Kidney (tissue), 22 donors: ENCODE measurements around the gene NXPH4. TPM values are rescaled to one million over a fixed set of nuclear protein-coding genes. Genes with fewer than 3 reads are reported as not detected.

ENCODE experiments used
- DNase-seq, 5 donors: peaks; one replicate each; pipeline ENCODE4 v3.0.0-alpha.2; 2013 to 2020
- FAIRE-seq: peaks from 2 replicates; lab custom pipeline; 2012; peaks lifted over from hg19 to GRCh38; lab: Jason Lieb, UNC
- H3K27ac ChIP-seq, 2 donors: one replicate each; pipeline ENCODE4 v1.7.0; 2013; ENCODE audit warnings: low read depth in 2 of 2, low read length in 2 of 2, inconsistent platforms in 1 of 2
- H3K27me3 ChIP-seq: one replicate; pipeline ENCODE4 v1.7.1; 2013; ENCODE audit warnings: low read length, inconsistent platforms; ENCODE audit not compliant: control insufficient read depth, insufficient read depth
- H3K36me3 ChIP-seq, 3 donors: one replicate each; pipeline versions ENCODE4 v1.7.0 to v1.7.1; 2013; ENCODE audit warnings: low read length in 3 of 3, control low read depth in 1 of 3, inconsistent platforms in 1 of 3; ENCODE audit not compliant: insufficient read depth in 3 of 3, control insufficient read depth in 2 of 3
- H3K4me1 ChIP-seq, 3 donors: one replicate each; pipeline versions ENCODE4 v1.7.0 to v1.7.1; 2013; ENCODE audit warnings: low read length in 3 of 3, inconsistent platforms in 1 of 3, low read depth in 1 of 3; ENCODE audit not compliant: control insufficient read depth in 2 of 3, insufficient read depth in 2 of 3
- H3K4me3 ChIP-seq, 3 donors: one replicate each; pipeline versions ENCODE4 v1.7.0 to v1.8.1; 2013; ENCODE audit warnings: low read length in 3 of 3, control low read depth in 1 of 3, inconsistent platforms in 1 of 3
- H3K9ac ChIP-seq, 3 donors: one replicate each; pipeline versions ENCODE4 v1.7.0 to v1.7.1; 2013; ENCODE audit warnings: low read length in 3 of 3, control low read depth in 1 of 3, inconsistent platforms in 1 of 3
- H3K9me3 ChIP-seq, 3 donors: one replicate each; pipeline versions ENCODE4 v1.7.0 to v1.7.1; 2013; ENCODE audit warnings: low read length in 3 of 3, control low read depth in 1 of 3, inconsistent platforms in 1 of 3; ENCODE audit not compliant: control insufficient read depth in 2 of 3, insufficient read depth in 1 of 3
- intact Hi-C: fragments of 100-400 bp; cut with DNase I; formaldehyde crosslinking; loops from one replicate; pipeline ENCODE4 v1.11.1; 2022
- long read RNA-seq, 10 donors: library from polyadenylated mRNA in 1 of 10; unstranded in 1 of 10; transcript quantifications; one replicate each; pipeline ENCODE4 v2.0.0 and lab custom pipeline, GENCODE V29; 2021 to 2026
- polyA plus RNA-seq: library from polyadenylated mRNA; stranded (reverse); fragments of 350-450 nt; fragmentation: Illumina TruSeq; extraction: RNeasy Lipid Tissue Mini Kit (QIAGEN cat#74804); gene quantifications from one replicate; pipeline ENCODE4 v1.2.3, GENCODE V29; 2014; ENCODE audit warnings: low read depth, low replicate concordance; ENCODE audit not compliant: insufficient read depth
- total RNA-seq: library from RNA; stranded (reverse); fragmentation: NEBNext Ultra II Directional; extraction: Animal tissue kit (Norgen Biotek cat#: 25700); gene quantifications from one replicate; pipeline ENCODE4 v1.2.1, GENCODE V29; 2021
- TF ChIP-seq, protein P1 (sequence below): IDR thresholded peaks from 3 replicates; pipeline ENCODE4 v1.5.1; 2012; ENCODE audit warnings: mild to moderate bottlenecking, moderate library complexity, borderline replicate concordance; ENCODE audit not compliant: insufficient read depth; ENCODE audit errors: extremely low read depth
- donor health status: control.
- donor health status: control.
- donor health status: control.
- donor health status: control.
- donor health status: control.
- donor health status: DM: yes; HTN: yes; CAD: no.
- donor health status: Normal renal cell carcinoma (clear cell type).

NXPH4 gene
- 0.16 TPM for total RNA-seq
- polyA plus RNA-seq, result 0.71 TPM
- long read RNA-seq, donor 1, partial matches to known transcripts, result 0 of 4 reads
- long read RNA-seq, donor 1, other reads (novel, unspliced or antisense), result 0 of 4 reads
- long read RNA-seq, donor 2, partial matches to known transcripts, result 0 of 1 reads
- long read RNA-seq, donor 2, other reads (novel, unspliced or antisense), result 0 of 1 reads
- long read RNA-seq, donor 3, partial matches to known transcripts, result 0 of 3 reads
- long read RNA-seq, donor 3, other reads (novel, unspliced or antisense), result 0 of 3 reads
- long read RNA-seq, donor 4, partial matches to known transcripts, result 0 of 3 reads
- long read RNA-seq, donor 4, other reads (novel, unspliced or antisense), result 0 of 3 reads
- long read RNA-seq, donor 5, result 0 reads
- long read RNA-seq, donor 6, partial matches to known transcripts, result 0 of 2 reads
- long read RNA-seq, donor 6, other reads (novel, unspliced or antisense), result 0 of 2 reads
- long read RNA-seq, donor 7, result 0 reads
- long read RNA-seq, donor 8, partial matches to known transcripts, result 0 of 1 reads
- long read RNA-seq, donor 8, other reads (novel, unspliced or antisense), result 0 of 1 reads
- long read RNA-seq, donor 9, result 0 reads
- long read RNA-seq, donor 10, result 0 reads

DNA sequence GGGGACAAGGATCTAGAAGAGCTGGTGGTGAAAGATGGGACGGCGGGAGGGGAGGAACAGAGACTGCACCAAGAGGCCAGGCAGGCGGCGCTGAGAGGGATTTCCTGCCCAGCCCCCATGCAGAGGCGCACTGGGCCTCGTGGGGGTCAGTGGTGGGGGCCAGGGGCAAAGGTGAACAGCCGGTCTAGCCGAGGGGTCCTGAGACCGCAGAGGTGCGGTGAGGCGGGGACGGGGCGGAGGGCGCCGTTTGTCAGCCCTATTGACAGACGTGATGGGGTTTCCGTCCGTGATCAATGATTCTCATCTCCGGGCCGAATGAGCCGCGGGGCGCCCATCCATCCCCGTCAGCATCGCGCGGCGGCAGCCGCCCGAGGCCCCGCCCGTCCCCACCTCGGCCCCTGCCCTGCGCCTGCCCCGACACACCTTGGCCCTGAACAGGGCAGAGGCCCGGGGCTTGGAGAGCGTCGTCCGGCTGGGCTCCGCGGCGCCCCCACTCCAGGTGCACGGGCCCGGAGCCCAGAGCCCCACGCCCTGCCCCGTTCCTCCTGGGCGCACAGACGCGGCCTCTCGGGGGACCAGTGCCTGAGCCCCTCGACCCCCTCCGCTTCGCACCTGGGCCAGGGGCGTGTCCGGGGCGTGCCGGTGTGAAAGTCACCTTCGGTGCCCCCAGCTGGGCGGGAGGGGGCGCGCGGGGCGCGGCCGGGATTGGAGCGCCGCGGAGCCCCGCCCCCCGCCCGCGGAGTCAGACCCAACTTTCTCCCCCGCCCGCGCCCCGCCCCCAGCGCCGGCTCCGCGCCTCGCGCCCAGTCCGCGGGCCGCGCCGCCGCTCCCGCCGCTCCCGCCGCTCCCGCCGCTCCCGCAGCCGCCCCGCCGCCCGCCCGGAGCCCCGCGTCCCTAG, at the start of gene NXPH4:
Gene NXPH4, plus strand, starts transcription at position 781 of the 898 bp plus-strand sequence. CDS start 176 bp downstream, outside the sequence.
- DNase-seq (peak in 2 of 5 donors; percentile 59 to 71), FAIRE-seq (no peak)
- intact Hi-C loops, result no loop called here
- H3K4me3 ChIP-seq, result peak within 1 kb of the TSS in 2 of 3 donors; percentile 7 to 39
- TF ChIP-seq, protein P1, sequence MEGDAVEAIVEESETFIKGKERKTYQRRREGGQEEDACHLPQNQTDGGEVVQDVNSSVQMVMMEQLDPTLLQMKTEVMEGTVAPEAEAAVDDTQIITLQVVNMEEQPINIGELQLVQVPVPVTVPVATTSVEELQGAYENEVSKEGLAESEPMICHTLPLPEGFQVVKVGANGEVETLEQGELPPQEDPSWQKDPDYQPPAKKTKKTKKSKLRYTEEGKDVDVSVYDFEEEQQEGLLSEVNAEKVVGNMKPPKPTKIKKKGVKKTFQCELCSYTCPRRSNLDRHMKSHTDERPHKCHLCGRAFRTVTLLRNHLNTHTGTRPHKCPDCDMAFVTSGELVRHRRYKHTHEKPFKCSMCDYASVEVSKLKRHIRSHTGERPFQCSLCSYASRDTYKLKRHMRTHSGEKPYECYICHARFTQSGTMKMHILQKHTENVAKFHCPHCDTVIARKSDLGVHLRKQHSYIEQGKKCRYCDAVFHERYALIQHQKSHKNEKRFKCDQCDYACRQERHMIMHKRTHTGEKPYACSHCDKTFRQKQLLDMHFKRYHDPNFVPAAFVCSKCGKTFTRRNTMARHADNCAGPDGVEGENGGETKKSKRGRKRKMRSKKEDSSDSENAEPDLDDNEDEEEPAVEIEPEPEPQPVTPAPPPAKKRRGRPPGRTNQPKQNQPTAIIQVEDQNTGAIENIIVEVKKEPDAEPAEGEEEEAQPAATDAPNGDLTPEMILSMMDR, result no peak
- peaks cover 42% of the 10 kb centered on the region for H3K27me3 ChIP-seq
- peaks cover 0 to 12% (median 8%) of the 10 kb centered on the region in 3 donors for H3K4me1 ChIP-seq
- no peaks in the 10 kb centered on the region for H3K9me3 ChIP-seq
- H3K27ac ChIP-seq, result no peak within 1 kb of the TSS
- H3K36me3 ChIP-seq, result peaks cover 0 to 2% (median 0%) of the 10 kb centered on the region in 3 donors
- no peak within 1 kb of the TSS for H3K9ac ChIP-seq

DNA sequence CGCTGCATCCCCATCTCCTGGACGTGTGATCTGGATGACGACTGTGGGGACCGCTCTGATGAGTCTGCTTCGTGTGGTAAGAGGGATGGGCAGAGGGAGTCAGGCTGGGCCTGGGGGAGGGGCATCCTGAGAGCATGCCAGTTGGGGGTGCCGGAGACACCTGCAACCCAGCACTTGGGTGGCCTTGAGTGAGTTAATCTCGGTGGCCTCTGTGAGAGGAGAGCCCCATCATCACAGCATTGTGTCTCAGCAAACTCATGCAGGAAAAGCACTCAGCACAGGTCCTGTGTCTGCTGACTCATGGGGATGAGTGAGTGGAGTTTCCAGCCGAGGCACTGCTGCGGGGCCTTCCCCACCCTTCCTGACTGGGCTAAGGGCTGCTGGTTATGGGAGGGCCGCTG, 49.6 kb upstream of the NXPH4 start:
- no peak overlapping the region for H3K4me3 ChIP-seq
- no peaks in the 10 kb centered on the region for H3K4me1 ChIP-seq
- intact Hi-C loops, result no loop called here
- H3K27ac ChIP-seq, result no peak overlapping the region
- H3K9ac ChIP-seq, result no peak overlapping the region
- peaks cover 8 to 9% (median 9%) of the 10 kb centered on the region in 3 donors for H3K36me3 ChIP-seq
- no peaks in the 10 kb centered on the region for H3K27me3 ChIP-seq
- no peaks in the 10 kb centered on the region for H3K9me3 ChIP-seq
- DNase-seq (no peak), FAIRE-seq (no peak)
- TF ChIP-seq, protein P1, result no peak

DNA sequence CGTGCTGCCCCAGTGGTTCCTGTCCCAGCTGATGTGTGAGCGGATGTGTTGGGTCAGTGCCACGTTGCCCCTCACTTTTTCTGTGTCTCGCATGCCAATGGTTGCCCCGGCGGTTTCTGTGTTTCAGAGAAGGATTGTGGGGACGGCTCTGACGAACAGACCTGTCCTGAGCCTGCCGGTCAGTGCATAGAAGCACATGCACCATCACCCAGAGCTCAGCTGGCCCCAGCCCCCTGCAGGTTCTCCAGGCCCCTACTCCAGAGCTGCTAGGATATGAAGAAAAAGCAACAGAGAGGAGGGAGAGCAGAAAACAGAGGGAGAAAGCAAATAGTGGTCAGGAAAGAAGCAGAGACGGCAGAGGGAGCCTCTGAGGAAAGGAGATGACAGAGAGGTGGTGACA, 48.5 kb upstream of the NXPH4 start:
- H3K4me1 ChIP-seq, result no peaks in the 10 kb centered on the region
- H3K9ac ChIP-seq, result no peak overlapping the region
- no peak overlapping the region for H3K27ac ChIP-seq
- DNase-seq, result no peak
- TF ChIP-seq, protein P1, result no peak
- H3K36me3 ChIP-seq, result peaks cover 0 to 9% (median 7%) of the 10 kb centered on the region in 3 donors
- H3K27me3 ChIP-seq, result no peaks in the 10 kb centered on the region
- no peaks in the 10 kb centered on the region for H3K9me3 ChIP-seq
- intact Hi-C loops, result no loop called here
- H3K4me3 ChIP-seq, result no peak overlapping the region
- no peak for FAIRE-seq
